ENCODE measurements around the gene GLRA1.

GRCh38 chr5:151846765-151847164, 77.9 kb downstream of the GLRA1 start:
- TF ChIP-seq CTCF (conservative IDR thresholded peaks at IDR 0.05; ENCODE audit: low read depth, low read length), result no peak
- TF ChIP-seq CEBPB (IDR thresholded peaks at IDR 0.05; ENCODE audit: low read depth, low read length), result no peak
- no peak for TF ChIP-seq FOS (IDR thresholded peaks at IDR 0.05; ENCODE audit: low read depth, low read length)
- no peak for TF ChIP-seq POLR2A (IDR thresholded peaks at IDR 0.05; ENCODE audit: low read depth, low read length)
- TF ChIP-seq CHD1 (IDR thresholded peaks at IDR 0.05; ENCODE audit: low read depth, low read length), result no peak
- TF ChIP-seq RFX5 (IDR thresholded peaks at IDR 0.05; ENCODE audit: low read depth, low read length), result no peak
- no peak for TF ChIP-seq SMC3 (IDR thresholded peaks at IDR 0.05; ENCODE audit: low read depth, low read length)
- no peak for TF ChIP-seq RCOR1 (IDR thresholded peaks at IDR 0.05; ENCODE audit: insufficient replicate concordance, low read length)
- no peak for TF ChIP-seq RAD21 (IDR thresholded peaks at IDR 0.05; ENCODE audit: low read length)
- TF ChIP-seq MAZ (IDR thresholded peaks at IDR 0.05; ENCODE audit: borderline replicate concordance, low read depth, low read length), result no peak
- TF ChIP-seq, protein P1, sequence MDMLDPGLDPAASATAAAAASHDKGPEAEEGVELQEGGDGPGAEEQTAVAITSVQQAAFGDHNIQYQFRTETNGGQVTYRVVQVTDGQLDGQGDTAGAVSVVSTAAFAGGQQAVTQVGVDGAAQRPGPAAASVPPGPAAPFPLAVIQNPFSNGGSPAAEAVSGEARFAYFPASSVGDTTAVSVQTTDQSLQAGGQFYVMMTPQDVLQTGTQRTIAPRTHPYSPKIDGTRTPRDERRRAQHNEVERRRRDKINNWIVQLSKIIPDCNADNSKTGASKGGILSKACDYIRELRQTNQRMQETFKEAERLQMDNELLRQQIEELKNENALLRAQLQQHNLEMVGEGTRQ (IDR thresholded peaks at IDR 0.05; ENCODE audit: low read depth, low read length), result no peak
- TF ChIP-seq MXI1 (IDR thresholded peaks at IDR 0.05; ENCODE audit: borderline replicate concordance, low read depth, low read length), result no peak
- TF ChIP-seq BHLHE40 (IDR thresholded peaks at IDR 0.05; ENCODE audit: low read depth, low read length), result no peak
- TF ChIP-seq, protein P2, sequence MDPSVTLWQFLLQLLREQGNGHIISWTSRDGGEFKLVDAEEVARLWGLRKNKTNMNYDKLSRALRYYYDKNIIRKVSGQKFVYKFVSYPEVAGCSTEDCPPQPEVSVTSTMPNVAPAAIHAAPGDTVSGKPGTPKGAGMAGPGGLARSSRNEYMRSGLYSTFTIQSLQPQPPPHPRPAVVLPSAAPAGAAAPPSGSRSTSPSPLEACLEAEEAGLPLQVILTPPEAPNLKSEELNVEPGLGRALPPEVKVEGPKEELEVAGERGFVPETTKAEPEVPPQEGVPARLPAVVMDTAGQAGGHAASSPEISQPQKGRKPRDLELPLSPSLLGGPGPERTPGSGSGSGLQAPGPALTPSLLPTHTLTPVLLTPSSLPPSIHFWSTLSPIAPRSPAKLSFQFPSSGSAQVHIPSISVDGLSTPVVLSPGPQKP (IDR thresholded peaks at IDR 0.05; ENCODE audit: borderline replicate concordance, low read depth, low read length), result no peak
